ENCODE data around the gene SLC25A51. TPM values are rescaled to one million over a fixed set of nuclear protein-coding genes. Genes with fewer than 3 reads are reported as not detected.
"Not testable (repeated sequence)": the region's sequence is repeated elsewhere in the genome, so short reads cannot be mapped to it uniquely, and the experiment has no call there.

The SLC25A51 gene
- total RNA-seq, 1 experiment from 2014 or later, result 23.4 TPM

GRCh38 chr9:37911271-37911681 is 7.3 kb upstream of the SLC25A51 start:
- ChIA-PET POLR2A (no interaction called here), CTCF (no interaction called here)
- BruUV-seq (replicated peaks), result no TSS peak
- H3K27ac ChIP-seq (ENCODE audit: low read length), result no peak overlapping the region
- peaks cover 31% of the 10 kb centered on the region for H3K4me1 ChIP-seq (ENCODE audit: control insufficient read depth, insufficient read depth, low read length)
- intact Hi-C loops (cut with micrococcal nuclease; ENCODE audit: unreplicated experiment) (loop anchor here (5.0 kb wide), 2 partner anchors 121 to 451 kb away; no protein-coding TSS in a partner anchor), in situ Hi-C loops (cut with HindIII; ENCODE audit: low pct_unique_long_range_greater_than_20kb, low sequenced_read_pairs) (no loop called here)
- DNase-seq (ENCODE audit: low read depth, low spot score) (no peak), ATAC-seq (0 out of 2 replicates have a peak, but pooled peaks have one; percentile 9)
- no peaks in the 10 kb centered on the region for H3K27me3 ChIP-seq (ENCODE audit: control insufficient read depth, insufficient read depth, low read length)
- no peak overlapping the region for H3K4me3 ChIP-seq (ENCODE audit: low read depth in 2 of 2, low read length in 2 of 2)
- no peaks in the 10 kb centered on the region; the same call in 1 of the 2 replicates for H3K36me3 ChIP-seq (ENCODE audit: control insufficient read depth, insufficient read depth, low read length)
- TF ChIP-seq TCF7L2 (IDR thresholded peaks at IDR 0.05; ENCODE audit: low read depth, low read length) (no peak), CTCF (IDR thresholded peaks at IDR 0.05) (no peak)
- TF ChIP-seq, protein P1, sequence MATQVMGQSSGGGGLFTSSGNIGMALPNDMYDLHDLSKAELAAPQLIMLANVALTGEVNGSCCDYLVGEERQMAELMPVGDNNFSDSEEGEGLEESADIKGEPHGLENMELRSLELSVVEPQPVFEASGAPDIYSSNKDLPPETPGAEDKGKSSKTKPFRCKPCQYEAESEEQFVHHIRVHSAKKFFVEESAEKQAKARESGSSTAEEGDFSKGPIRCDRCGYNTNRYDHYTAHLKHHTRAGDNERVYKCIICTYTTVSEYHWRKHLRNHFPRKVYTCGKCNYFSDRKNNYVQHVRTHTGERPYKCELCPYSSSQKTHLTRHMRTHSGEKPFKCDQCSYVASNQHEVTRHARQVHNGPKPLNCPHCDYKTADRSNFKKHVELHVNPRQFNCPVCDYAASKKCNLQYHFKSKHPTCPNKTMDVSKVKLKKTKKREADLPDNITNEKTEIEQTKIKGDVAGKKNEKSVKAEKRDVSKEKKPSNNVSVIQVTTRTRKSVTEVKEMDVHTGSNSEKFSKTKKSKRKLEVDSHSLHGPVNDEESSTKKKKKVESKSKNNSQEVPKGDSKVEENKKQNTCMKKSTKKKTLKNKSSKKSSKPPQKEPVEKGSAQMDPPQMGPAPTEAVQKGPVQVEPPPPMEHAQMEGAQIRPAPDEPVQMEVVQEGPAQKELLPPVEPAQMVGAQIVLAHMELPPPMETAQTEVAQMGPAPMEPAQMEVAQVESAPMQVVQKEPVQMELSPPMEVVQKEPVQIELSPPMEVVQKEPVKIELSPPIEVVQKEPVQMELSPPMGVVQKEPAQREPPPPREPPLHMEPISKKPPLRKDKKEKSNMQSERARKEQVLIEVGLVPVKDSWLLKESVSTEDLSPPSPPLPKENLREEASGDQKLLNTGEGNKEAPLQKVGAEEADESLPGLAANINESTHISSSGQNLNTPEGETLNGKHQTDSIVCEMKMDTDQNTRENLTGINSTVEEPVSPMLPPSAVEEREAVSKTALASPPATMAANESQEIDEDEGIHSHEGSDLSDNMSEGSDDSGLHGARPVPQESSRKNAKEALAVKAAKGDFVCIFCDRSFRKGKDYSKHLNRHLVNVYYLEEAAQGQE (IDR thresholded peaks at IDR 0.05; ENCODE audit: insufficient read depth in 1 of 2, low read depth in 2 of 2, low read length in 1 of 2), result no peak
- no peaks in the 10 kb centered on the region for H3K9me3 ChIP-seq (ENCODE audit: control insufficient read depth, insufficient read depth, low read depth, low read length)

GRCh38 chr9:37910271-37910670 is 6.3 kb upstream of the SLC25A51 start:
- TF ChIP-seq CTCF (IDR thresholded peaks at IDR 0.05) (no peak), TCF7L2 (IDR thresholded peaks at IDR 0.05; ENCODE audit: low read depth, low read length) (no peak), POLR2AphosphoS5 (IDR thresholded peaks at IDR 0.05; ENCODE audit: low read depth, low read length) (no peak), SIN3A (IDR thresholded peaks at IDR 0.05; ENCODE audit: borderline replicate concordance, insufficient read depth, low read depth, low read length) (no peak)
- TF ChIP-seq, protein P1 (IDR thresholded peaks at IDR 0.05; ENCODE audit: insufficient read depth in 1 of 2, low read depth in 2 of 2, low read length in 1 of 2), result no peak
- in situ Hi-C loops (cut with HindIII; ENCODE audit: low pct_unique_long_range_greater_than_20kb, low sequenced_read_pairs), result no loop called here
- Histone ChIP-seq H3K4me3 (ENCODE audit: low read depth in 2 of 2, low read length in 2 of 2) (no peak overlapping the region), H3K36me3 (ENCODE audit: control insufficient read depth, insufficient read depth, low read length) (no peaks in the 10 kb centered on the region; the same call in 1 of the 2 replicates), H3K9me3 (ENCODE audit: control insufficient read depth, insufficient read depth, low read depth, low read length) (no peaks in the 10 kb centered on the region), H3K4me1 (ENCODE audit: control insufficient read depth, insufficient read depth, low read length) (peaks cover 29% of the 10 kb centered on the region), H3K27me3 (ENCODE audit: control insufficient read depth, insufficient read depth, low read length) (no peaks in the 10 kb centered on the region), H3K27ac (ENCODE audit: low read length) (no peak overlapping the region)
- BruUV-seq (replicated peaks), result no TSS peak
- POLR2A ChIA-PET, result no interaction called here
- intact Hi-C loops (cut with micrococcal nuclease; ENCODE audit: unreplicated experiment), result loop anchor here (5.0 kb wide), 2 partner anchors 122 to 452 kb away; no protein-coding TSS in a partner anchor
- CTCF ChIA-PET, result no interaction called here
- DNase-seq (ENCODE audit: low read depth, low spot score), result no peak
- no peak for ATAC-seq

- in situ Hi-C loops (cut with HindIII; ENCODE audit: low pct_unique_long_range_greater_than_20kb, low sequenced_read_pairs); H3K9me3 ChIP-seq (ENCODE audit: control insufficient read depth, insufficient read depth, low read depth, low read length); POLR2A ChIA-PET; H3K27me3 ChIP-seq (ENCODE audit: control insufficient read depth, insufficient read depth, low read length); DNase-seq (ENCODE audit: low read depth, low spot score); BruUV-seq (replicated peaks); H3K36me3 ChIP-seq (ENCODE audit: control insufficient read depth, insufficient read depth, low read length); H3K4me3 ChIP-seq (ENCODE audit: low read depth in 2 of 2, low read length in 2 of 2); ATAC-seq; H3K27ac ChIP-seq (ENCODE audit: low read length): not testable (repeated sequence)
- intact Hi-C loops (cut with micrococcal nuclease; ENCODE audit: unreplicated experiment), result loop anchor here (5.0 kb wide), 2 partner anchors 122 to 452 kb away; no protein-coding TSS in a partner anchor
- CTCF ChIA-PET, result interaction anchor here (1.1 kb wide), 1 partner anchor 109 kb away, joined by 3 read pairs; no protein-coding TSS in a partner anchor
- peaks cover 29% of the 10 kb centered on the region for H3K4me1 ChIP-seq (ENCODE audit: control insufficient read depth, insufficient read depth, low read length)
Observed at GRCh38 chr9:37909836-37910235, 5.9 kb upstream of the SLC25A51 start.
